Measurements from ENCODE around the gene CHRM4. TPM values are rescaled to one million over a fixed set of nuclear protein-coding genes. Genes with fewer than 3 reads are reported as not detected.

The CHRM4 gene
- total and polyA plus RNA-seq, 11 donors = 0.08 to 0.27 (median 0.17) TPM; not detected in 7

DNA sequence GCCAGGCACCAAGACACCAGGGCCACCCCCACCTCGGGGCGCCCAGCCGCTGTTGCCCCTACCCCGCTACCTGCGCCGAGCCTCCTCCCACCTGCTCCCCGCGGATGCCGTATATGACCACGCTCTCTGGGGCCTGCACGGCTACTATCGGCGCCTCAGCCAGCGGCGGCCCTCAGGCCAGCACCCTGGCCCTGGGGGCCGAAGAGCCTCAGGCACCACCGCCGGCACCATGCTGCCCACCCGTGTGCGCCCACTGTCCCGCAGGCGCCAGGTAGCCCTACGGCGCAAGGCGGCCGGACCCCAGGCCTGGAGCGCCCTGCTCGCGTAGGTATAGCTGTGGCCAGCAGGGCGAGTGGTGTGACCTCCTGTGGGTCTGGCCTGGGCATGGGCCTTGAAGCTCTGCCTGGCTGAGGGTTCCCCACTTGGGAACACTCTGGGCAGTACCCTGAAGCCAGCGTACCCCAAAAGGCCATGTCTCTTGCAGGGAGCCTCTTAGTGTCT lies 24.9 kb downstream of the CHRM4 start:
- Histone ChIP-seq H3K27ac (peak overlapping the region in 4 of 12 donors; percentile 0 to 46 (median 30)), H3K36me3 (peaks cover 0 to 72% (median 37%) of the 10 kb centered on the region in 9 donors), H3K9me3 (no peaks in the 10 kb centered on the region), H3K4me3 (no peak overlapping the region), H3K4me1 (peaks cover 12 to 61% (median 49%) of the 10 kb centered on the region in 12 donors), H3K27me3 (no peaks in the 10 kb centered on the region)
- 92 to 95% (median 93%) methylated on average over 21 to 31 of the region's 31 CpGs for WGBS, 4 donors
- ATAC-seq (no peak), DNase-seq (no peak)
- intact Hi-C loops (cut with DNase I) = loop anchor here in 3 of 10 donors (2.0 to 5.0 kb wide), 3 partner anchors 14 to 129 kb away; no protein-coding TSS in a partner anchor
- TF ChIP-seq, protein P1, sequence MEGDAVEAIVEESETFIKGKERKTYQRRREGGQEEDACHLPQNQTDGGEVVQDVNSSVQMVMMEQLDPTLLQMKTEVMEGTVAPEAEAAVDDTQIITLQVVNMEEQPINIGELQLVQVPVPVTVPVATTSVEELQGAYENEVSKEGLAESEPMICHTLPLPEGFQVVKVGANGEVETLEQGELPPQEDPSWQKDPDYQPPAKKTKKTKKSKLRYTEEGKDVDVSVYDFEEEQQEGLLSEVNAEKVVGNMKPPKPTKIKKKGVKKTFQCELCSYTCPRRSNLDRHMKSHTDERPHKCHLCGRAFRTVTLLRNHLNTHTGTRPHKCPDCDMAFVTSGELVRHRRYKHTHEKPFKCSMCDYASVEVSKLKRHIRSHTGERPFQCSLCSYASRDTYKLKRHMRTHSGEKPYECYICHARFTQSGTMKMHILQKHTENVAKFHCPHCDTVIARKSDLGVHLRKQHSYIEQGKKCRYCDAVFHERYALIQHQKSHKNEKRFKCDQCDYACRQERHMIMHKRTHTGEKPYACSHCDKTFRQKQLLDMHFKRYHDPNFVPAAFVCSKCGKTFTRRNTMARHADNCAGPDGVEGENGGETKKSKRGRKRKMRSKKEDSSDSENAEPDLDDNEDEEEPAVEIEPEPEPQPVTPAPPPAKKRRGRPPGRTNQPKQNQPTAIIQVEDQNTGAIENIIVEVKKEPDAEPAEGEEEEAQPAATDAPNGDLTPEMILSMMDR (IDR thresholded peaks at IDR 0.05) = no peak
- TF ChIP-seq POLR2A (IDR thresholded peaks at IDR 0.05) = no peak

DNA sequence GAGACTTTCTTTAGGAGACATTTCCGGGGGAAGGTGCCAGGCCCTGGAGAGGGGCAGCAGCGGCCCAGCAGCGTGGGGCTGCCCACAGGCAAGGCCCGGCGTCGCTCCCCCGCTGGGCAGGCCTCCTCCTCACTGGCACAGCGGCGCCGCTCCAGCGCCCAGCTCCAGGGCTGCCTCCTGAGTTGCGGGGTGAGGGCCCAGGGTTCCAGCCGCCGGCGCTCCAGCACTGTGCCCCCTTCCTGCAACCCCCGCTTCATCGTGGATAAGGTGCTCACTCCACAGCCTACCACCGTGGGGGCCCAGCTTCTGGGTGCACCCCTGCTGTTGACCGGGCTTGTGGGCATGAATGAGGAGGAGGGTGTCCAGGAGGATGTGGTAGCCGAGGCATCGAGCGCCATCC lies 25.3 kb downstream of the CHRM4 start:
- no peak for TF ChIP-seq POLR2A (IDR thresholded peaks at IDR 0.05)
- TF ChIP-seq, protein P1 (IDR thresholded peaks at IDR 0.05) = no peak
- peaks cover 12 to 66% (median 53%) of the 10 kb centered on the region in 12 donors for H3K4me1 ChIP-seq
- DNase-seq (no peak), ATAC-seq (no peak)
- H3K27ac ChIP-seq = peak overlapping the region in 1 of 12 donors; percentile 93
- no peaks in the 10 kb centered on the region for H3K27me3 ChIP-seq
- intact Hi-C loops (cut with DNase I) = loop anchor here in 3 of 10 donors (2.0 to 5.0 kb wide), 3 partner anchors 13 to 129 kb away; no protein-coding TSS in a partner anchor
- no peak overlapping the region for H3K4me3 ChIP-seq
- H3K9me3 ChIP-seq = no peaks in the 10 kb centered on the region
- peaks cover 0 to 68% (median 33%) of the 10 kb centered on the region in 9 donors for H3K36me3 ChIP-seq
- 91 to 93% (median 92%) methylated on average over 13 to 22 of the region's 22 CpGs for WGBS, 4 donors

DNA sequence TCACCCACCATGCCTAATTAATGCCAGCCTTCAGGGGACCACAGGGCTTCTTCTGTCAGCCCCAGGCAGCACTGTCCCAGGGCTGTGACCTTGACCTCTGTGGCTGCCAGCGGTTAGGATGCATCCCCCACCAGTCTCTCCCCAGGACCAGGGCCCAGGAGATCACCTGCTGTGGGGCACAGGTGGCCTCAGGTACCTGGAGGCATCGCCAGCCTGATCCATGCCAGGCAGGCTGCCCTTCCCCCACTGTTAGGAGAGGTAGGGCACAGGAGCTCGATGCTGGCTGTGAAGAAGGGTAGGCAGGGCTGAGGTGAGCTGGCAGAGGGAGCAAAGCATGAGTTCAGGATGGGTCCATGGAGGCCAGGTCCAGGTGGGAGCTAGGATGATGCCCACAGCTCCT lies 26.8 kb downstream of the CHRM4 start:
- WGBS, 4 donors = 73 to 78% (median 75%) methylated on average over 3 of the region's 3 CpGs; no CpG with 5 or more reads in 1 of the 4 donors

DNA sequence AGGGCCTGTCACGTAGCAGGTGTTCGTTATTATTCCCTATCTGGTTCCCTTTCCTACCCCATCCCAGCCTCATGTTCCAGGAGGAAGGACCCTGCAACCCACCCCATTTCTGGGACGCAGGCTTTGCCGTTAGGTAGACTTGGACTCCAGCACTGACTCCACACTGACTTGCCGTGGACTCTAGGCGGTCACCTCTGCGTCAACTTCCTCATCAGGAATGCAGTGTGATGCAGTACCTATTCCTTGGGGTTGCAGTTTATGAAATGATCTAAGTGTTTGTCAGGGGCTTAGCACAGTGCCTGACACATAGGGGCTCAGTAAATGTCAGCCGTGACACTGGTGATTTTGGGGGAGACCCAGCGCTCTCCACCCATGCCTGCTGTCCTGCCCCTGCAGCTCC lies 27.5 kb downstream of the CHRM4 start:
- intact Hi-C loops (cut with DNase I) = loop anchor here in 2 of 10 donors (2.0 kb wide), 2 partner anchors 13 to 15 kb away; no protein-coding TSS in a partner anchor
- 78 to 87% (median 82%) methylated on average over 5 to 9 of the region's 9 CpGs for WGBS, 4 donors
- H3K4me1 ChIP-seq = peaks cover 15 to 74% (median 61%) of the 10 kb centered on the region in 12 donors
- no peaks in the 10 kb centered on the region for H3K27me3 ChIP-seq
- TF ChIP-seq, protein P1 (IDR thresholded peaks at IDR 0.05) = no peak
- TF ChIP-seq POLR2A (IDR thresholded peaks at IDR 0.05) = no peak
- DNase-seq (no peak), ATAC-seq (no peak)
- peak overlapping the region in 2 of 12 donors; percentile 51 to 62 for H3K4me3 ChIP-seq
- H3K36me3 ChIP-seq = peaks cover 0 to 46% (median 14%) of the 10 kb centered on the region in 9 donors
- no peaks in the 10 kb centered on the region for H3K9me3 ChIP-seq
- peak overlapping the region in 11 of 12 donors; percentile 86 to 97 (median 94) for H3K27ac ChIP-seq

More for the DNA sequence above, 26.8 kb downstream of the CHRM4 start:
- DNase-seq (no peak), ATAC-seq (no peak)
- no peak for TF ChIP-seq POLR2A (IDR thresholded peaks at IDR 0.05)
- TF ChIP-seq, protein P1 (IDR thresholded peaks at IDR 0.05) = no peak
- Histone ChIP-seq H3K9me3 (no peaks in the 10 kb centered on the region), H3K36me3 (peaks cover 0 to 53% (median 19%) of the 10 kb centered on the region in 9 donors), H3K27me3 (no peaks in the 10 kb centered on the region), H3K4me1 (peaks cover 15 to 76% (median 61%) of the 10 kb centered on the region in 12 donors), H3K27ac (peak overlapping the region in 6 of 12 donors; percentile 13 to 96 (median 90)), H3K4me3 (no peak overlapping the region)
- intact Hi-C loops (cut with DNase I) = loop anchor here in 4 of 10 donors (2.0 to 5.0 kb wide), 4 partner anchors 14 to 127 kb away; no protein-coding TSS in a partner anchor
